Measurements from ENCODE around the gene VANGL2.
A peak's percentile ranks its signal among the peaks of the same experiment; 100 is the strongest.

The VANGL2 gene

DNA sequence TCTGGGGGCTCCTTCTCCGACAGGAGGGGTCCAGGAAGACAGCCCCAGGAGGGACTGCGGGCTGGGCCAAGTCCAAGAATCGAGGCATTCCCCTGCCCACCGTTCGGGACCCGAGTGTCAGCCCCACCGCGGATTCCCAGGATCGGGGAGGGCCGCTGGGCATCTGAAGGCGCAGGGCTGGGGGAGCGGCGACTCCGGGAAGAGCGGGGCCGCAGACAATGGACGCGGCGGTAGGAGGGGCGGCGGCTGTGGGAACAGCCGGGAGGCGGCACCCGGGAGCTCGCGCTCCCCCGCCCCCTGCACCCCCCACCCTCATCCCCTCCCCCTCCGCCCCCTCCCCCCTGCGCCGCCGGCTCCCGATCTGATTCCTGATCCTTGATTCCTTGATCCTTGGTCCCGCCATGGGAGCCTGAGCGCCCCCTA lies at the start of gene VANGL2:
VANGL2 (plus strand) TSS at position 342 of the 423 bp plus-strand sequence. CDS start 15,274 bp downstream, outside the sequence.
- peak; percentile 50 for DNase-seq

- no peak for DNase-seq
These were observed 48.7 kb upstream of the VANGL2 start for GRCh38 chr1:160351629-160352028.

GRCh38 chr1:160352555-160352954 lies 47.8 kb upstream of the VANGL2 start:
- no peak for DNase-seq

GRCh38 chr1:160353223-160353622 lies 47.1 kb upstream of the VANGL2 start:
- no peak for DNase-seq

GRCh38 chr1:160354388-160354985 lies 45.9 kb upstream of the VANGL2 start:
- DNase-seq, result no peak

- DNase-seq, result no peak
These were observed 42.9 kb upstream of the VANGL2 start for GRCh38 chr1:160357286-160358002.

DNA sequence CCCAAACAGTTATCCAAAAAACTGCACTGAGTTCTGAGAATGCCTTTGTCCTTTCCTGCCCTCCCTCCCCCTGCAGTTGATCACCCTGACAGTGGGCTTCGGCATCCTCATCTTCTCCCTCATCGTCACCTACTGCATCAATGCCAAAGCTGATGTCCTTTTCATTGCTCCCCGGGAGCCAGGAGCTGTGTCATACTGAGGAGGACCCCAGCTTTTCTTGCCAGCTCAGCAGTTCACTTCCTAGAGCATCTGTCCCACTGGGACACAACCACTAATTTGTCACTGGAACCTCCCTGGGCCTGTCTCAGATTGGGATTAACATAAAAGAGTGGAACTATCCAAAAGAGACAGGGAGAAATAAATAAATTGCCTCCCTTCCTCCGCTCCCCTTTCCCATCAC lies 42.3 kb upstream of the VANGL2 start:
- no peak for DNase-seq

DNA sequence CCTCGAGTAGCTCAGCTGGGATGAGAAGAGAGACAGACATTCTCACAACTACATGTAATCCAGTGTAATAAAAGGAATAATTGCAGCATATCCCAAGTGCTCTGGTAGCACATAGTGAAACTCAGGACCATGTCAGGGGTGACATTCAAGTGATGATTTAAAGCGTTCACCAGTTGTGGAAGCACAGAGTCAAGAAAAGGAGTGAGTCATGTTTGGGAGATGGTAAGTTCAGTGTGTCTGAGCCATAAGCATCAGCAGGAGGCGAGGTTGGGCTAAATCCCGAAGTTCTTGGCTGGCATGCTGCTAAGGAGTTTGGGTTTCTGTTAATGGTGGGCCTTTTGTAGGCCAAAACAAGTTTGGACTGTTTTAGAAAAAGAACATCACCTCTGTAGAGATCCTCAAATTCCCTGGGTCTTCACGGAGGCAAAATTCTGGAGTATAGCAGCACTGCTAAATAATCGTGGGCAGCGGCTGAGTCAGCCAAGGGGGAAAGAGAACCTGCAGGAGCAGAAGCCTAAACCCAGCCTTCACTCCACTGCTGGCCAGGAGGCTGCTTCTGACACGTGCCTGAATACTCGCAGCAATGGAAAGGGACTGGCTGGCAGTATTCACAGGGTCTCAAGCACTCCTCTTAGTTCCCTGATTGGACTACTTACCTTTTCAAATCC lies 40.7 kb upstream of the VANGL2 start:
- no peak for DNase-seq

DNA sequence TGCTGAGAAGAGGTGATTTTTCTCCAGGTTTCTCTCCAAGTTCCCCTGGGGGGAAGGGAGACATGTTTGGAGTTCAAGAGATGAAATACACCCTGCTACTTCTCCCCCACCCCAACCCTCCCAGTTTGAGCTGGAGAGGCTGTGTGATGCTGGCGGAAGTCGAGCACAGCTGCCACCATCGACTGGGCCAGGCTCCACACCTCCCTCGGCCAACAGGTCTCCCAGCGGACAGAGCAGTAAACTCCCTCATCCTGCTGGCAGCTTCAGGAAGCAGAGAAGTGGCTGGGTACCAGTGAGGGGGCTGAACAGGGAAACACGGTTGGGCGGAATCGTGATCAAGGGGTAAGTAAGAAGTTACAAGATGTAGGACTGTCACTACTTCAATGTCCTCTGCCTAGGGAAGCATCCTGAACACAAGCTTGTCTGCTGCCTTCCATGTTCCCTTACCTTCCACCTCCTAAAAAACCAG lies 40.1 kb upstream of the VANGL2 start:
- no peak for DNase-seq

GRCh38 chr1:160361199-160361598 lies 39.2 kb upstream of the VANGL2 start:
- no peak for DNase-seq

DNA sequence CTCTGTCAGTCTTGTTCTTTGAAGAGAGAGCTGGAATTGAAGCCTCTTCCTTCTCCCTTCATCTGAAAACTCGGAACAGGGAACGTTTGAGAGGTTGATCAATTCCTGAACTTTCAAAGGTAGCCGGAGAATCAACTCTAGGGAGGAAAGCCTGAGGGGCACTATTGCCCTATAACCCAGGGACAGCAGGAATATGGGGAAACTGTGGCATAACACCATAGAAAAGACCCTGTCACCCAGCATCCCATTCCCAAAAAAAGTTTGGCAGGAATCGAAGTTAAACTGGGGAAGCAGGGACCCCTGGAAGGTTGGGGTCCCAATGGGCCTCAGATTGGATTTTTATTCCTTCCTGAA lies 38.6 kb upstream of the VANGL2 start:
- DNase-seq, result no peak

GRCh38 chr1:160362168-160362957 lies 38.0 kb upstream of the VANGL2 start:
- DNase-seq, result no peak

DNA sequence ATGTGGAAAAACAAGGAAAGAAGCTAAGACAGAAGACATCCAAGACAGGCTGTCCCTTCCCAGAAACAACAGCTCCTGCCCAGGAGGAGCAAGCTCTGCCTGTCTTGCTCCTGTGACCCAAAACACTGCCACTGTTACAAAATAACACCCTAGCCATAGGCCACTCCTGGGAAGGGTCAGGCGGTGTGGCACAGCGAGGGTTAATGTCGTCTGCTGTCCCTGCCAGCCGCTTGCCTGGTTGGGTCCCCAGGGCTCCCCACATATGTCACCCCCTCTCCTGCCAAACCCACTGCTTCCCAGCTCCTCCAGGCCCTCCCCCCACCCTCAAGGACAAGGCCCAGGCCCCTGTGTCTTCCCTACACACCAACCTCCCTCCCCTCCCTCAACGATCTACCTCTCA lies 37.4 kb upstream of the VANGL2 start:
- no peak for DNase-seq

- DNase-seq, result no peak
These were observed 36.2 kb upstream of the VANGL2 start for GRCh38 chr1:160363951-160364735.

DNA sequence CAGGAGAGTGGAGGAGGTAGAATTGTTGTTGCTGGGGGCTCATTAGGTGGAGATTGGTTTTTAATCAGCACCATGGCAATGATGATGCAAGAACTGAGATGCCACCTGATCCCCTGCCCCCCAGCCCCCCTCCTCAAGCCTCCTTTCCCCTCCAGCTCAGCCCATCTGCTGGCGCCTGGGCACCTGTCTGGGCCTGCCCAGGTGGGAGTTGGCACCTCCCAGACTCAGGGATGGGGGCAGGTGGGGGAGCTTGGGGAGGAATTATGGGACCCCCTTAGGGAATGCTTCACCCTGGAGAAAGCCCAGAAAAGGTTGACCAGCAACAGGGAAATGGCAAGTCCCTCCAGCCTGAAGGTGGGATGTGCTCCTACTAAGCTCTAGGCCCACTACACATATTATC lies 35.0 kb upstream of the VANGL2 start:
- no peak for DNase-seq

- no peak for DNase-seq
These were observed 33.4 kb upstream of the VANGL2 start, which contains the start of gene NHLH1 for GRCh38 chr1:160366731-160367515. Gene NHLH1 (plus strand): TSS chr1:160367071. CDS start chr1:160370732, 3,661 bp downstream.

GRCh38 chr1:160367516-160367900 lies 32.9 kb upstream of the VANGL2 start:
- DNase-seq, result no peak

- no peak for DNase-seq
These were observed 32.1 kb upstream of the VANGL2 start for GRCh38 chr1:160367934-160368923.

DNA sequence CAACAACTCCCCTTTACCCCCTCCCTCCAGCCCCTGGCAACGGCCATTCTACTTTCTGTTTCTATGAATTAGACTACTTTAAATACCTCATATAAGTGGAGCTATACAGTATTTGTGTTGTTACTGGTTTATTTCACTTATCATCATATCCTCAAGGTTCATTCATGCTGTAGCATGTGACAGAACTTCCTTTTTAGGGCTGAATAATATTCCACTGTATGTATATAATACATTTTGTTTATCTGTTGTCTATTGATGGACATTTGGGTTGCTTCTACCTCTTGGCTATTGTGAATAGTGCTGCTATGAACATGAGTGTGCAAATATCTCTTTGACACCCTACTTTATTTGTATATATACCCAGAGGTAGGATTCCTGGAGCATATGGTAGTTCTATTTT lies 31.3 kb upstream of the VANGL2 start:
- DNase-seq, result no peak
